GM18508 (cell line): ENCODE results near the gene SP5.
"Not testable (repeated sequence)": the region's sequence is repeated elsewhere in the genome, so short reads cannot be mapped to it uniquely, and the experiment has no call there.

Experiments used
- ATAC-seq: cut with Tn5 transposase; IDR thresholded peaks from one replicate; pipeline ENCODE4 v1.9.1; 2021; ENCODE audit warnings: moderate number of reproducible peaks; ENCODE audit not compliant: insufficient read depth, unreplicated experiment

The SP5 gene

GRCh38 chr2:170710609-170710979 lies 4.5 kb upstream of the SP5 start:
- no peak for ATAC-seq

DNA sequence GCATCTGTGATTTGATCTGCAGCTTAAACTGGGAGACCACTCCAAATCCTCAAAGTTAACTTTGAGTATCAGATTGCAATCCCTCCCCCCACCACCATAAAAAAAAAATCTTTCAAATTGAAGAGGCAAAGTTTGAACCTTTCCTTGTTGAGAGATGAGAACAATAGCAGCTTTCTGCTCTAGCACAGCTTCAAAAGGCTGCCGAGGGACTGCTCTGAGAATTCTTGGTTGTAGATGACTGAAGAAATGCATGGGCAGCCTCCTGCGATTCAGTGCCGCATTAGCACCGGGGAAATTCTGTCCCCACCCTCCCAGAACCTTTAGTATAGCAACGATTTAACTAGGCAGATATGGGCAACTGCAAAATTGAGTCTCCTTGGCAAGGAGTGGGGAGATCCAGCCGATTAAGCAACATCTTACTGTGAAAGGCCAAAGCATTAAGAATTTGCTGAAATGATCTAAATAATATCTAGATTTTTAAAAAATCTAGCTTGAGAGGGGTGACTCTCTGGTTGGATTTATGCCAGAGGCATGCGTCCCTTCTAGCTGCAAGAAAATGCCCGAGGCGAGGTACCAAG lies 3.9 kb upstream of the SP5 start:
- ATAC-seq, result no peak

- ATAC-seq, result no peak
Observed at GRCh38 chr2:170711774-170712652, 3.1 kb upstream of the SP5 start.

GRCh38 chr2:170712653-170713542 lies 2.2 kb upstream of the SP5 start:
- ATAC-seq, result no peak

DNA sequence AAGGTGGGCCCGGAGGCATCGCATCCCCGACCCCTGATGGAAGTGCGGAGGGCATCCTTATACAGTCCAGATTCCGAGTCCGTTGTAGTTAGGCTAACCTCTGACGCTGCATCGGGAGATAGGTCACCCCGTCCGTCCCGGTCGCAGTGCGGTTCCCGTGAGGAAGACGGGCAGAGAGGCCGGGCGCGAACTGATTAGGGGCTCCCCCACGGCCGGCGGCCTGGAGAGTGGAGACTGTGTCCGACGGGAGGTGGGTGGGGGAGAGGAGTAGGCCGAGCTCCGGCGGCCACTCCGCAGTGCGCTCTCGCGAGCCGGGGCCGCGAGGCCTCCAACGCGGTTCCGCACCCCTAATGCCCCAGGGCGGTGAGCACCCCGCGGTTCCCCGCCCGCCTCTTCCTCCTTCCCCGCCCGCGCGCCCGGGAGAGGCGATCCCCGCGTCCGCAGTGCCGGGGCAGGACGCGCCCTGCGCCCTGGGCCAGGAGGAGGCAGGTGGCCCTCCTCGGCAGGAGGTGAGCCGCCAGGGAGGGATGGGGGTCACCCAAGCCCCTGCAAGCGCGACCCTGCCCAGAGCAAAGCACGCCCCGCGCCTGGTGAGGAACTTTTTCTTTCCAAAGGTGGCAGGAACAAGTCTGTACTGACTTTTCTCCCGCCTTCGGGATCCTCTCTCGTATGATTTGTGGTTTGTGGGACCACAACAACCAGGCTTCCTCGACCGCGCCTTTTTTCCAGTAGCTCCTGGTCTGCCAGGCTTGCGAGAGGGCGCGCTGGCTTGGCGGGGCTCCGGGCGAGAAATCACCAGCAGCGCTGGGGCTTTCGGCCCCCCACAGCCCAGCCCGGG lies 1.4 kb upstream of the SP5 start:
- no peak for ATAC-seq

- ATAC-seq, result no peak
Observed at GRCh38 chr2:170714381-170715061, 616 bp upstream of the SP5 start.

GRCh38 chr2:170715932-170716777 lies 1.0 kb downstream of the SP5 start:
- ATAC-seq, result no peak

- no peak for ATAC-seq
Observed at GRCh38 chr2:170716851-170717598, 1.9 kb downstream of the SP5 start.

GRCh38 chr2:170717599-170717963 lies 2.4 kb downstream of the SP5 start:
- ATAC-seq, result no peak

- ATAC-seq, result no peak
Observed at GRCh38 chr2:170717991-170718589, 3.0 kb downstream of the SP5 start.

- no peak for ATAC-seq
Observed at GRCh38 chr2:170719810-170720209, 4.7 kb downstream of the SP5 start.

- ATAC-seq, result no peak
Observed at GRCh38 chr2:170721678-170722077, 6.5 kb downstream of the SP5 start.

DNA sequence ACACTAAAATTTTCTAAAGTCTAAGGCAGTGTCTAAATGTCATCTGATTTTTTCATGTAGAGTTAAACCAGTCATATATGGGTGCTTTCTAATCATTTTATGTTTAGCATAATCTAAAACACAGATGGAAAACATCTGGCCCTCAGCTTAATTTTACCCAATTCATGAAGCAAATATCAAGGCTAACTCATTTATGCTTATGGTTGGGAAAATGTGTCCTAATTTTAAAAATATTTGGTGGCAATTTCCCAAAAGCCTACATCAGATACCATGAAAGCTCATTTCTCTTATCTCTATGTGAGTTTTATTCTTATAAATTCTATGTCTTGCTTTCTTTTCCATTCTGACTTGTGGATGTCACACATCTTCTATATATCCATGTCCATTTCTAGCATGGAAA lies 7.2 kb downstream of the SP5 start:
- no peak for ATAC-seq

GRCh38 chr2:170723446-170723958 lies 8.4 kb downstream of the SP5 start:
- no peak for ATAC-seq

DNA sequence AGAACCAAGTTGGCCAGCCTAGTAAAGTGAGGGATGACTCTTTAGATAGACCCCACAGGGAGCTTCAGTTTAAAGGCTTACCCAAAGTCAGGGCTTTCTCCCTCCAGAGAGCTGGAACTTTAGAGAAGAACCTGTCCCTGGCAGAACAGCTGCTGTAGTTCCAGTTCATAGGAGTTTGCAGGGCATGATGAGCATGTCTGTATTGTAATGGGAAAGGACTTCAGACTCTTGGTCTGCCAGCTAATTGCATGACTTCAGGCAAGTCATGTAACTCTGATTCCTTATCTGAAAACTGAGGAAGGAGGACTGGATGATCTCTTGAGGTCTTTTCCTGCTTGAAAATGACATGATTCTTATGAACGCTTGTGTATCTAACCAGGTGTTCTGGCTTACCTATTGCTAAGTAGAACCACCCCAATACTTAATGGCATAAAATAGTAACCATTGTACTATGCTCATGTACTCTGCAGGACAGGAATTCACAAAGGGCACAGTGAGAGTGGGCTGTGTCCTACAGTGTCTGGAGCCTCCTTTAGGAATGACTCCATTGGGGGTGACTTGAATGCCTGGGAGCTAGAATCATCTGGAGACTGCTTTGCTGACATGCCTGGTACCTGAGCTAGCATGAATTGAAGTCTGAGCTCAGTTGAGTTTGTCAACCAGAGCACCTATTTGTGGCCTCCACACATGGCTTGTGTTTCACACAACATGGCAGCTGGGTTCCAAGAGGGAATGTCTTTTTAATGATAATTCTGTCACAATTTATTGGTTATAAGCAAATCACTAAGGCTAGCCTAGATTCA lies 18.9 kb downstream of the SP5 start:
- no peak for ATAC-seq

DNA sequence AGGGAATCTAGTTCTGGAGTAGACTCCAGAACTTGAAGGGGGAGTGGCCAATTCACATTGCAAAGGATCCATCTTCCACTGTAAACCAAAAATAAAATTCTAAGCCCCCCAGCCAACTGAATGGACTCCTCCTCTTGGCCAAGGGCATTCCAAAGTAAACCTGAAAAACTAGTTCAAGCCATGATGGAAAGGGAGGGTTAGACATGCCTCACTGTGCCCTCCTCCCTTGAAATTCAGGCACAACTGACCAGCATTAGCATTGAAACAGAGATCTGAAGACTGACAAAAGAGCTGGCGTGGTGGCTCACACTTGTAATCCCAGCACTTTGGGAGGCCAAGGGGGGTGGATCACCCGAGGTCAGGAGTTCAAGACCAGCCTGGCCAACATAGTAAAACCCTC lies 19.5 kb downstream of the SP5 start:
- ATAC-seq, result not testable (repeated sequence)

DNA sequence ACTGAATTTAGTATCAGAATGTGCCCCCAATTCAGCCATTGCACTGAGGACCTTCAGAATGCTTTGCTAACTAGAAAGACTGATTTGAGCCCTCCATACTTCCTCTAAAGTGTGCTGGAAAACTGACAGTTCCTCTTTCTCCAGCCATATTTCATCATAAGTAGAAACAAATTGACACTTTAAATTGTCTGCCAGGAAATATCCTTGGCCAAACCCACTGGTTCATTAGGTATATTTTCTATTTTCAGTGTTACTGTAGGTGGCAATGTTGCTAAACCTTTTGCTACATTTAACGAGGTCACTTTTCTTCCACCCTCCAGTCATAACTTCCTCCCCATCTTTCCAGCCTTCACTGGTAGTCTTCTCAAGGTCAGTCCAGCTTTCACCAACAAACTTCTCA lies 21.5 kb downstream of the SP5 start:
- ATAC-seq, result no peak
